HCT116 (cell line): Measurements from ENCODE around the gene CPS1. TPM values are rescaled to one million over a fixed set of nuclear protein-coding genes. Genes with fewer than 3 reads are reported as not detected.

Experiments used
- ATAC-seq: fragments of 200-7000 bp; cut with Tn5 transposase; 2 replicates; pipeline ENCODE4 v1.9.1; 2020; ENCODE audit warnings: mild to moderate bottlenecking, moderate library complexity
- BruUV-seq: library from RNA; stranded (reverse); fragments of 400-500 nt; replicated peaks from 2 replicates; lab custom pipeline; 2021; lab: Mats Ljungman, UMichigan
- CTCF ChIA-PET: fragments of 300-600 bp; sonication (Branson Sonifier 250); formaldehyde crosslinking; loops from one replicate; lab custom pipeline; 2021; ENCODE audit warnings: antibody characterized with exemption; lab: Charles Lee
- POLR2A ChIA-PET: fragments of 300-600, 350-600 bp; sonication (Branson Sonifier 250); formaldehyde crosslinking; loops from one replicate; lab custom pipeline; 2021; ENCODE audit warnings: antibody characterized with exemption; lab: Charles Lee
- RAD21 ChIA-PET, 2 experiments: fragments of 300-600 bp; sonication (Branson Sonifier 250); formaldehyde crosslinking; loops; one replicate each; lab custom pipeline; 2023; ENCODE audit warnings: low total read pairs in 2 of 2; ENCODE audit not compliant: uncharacterized antibody in 2 of 2, unreplicated experiment in 2 of 2, low non-redundant PET in 1 of 2; lab: Charles Lee
- DNase-seq: peaks from one replicate; pipeline ENCODE4 v3.0.0-alpha.2; 2010; ENCODE audit warnings: low read depth, low spot score
- H2AFZ ChIP-seq: fragments of 200-600 bp; shearing (Covaris generic), sonication (generic); 2 replicates; pipeline ENCODE4 v1.6.1; 2017; ENCODE audit warnings: low read depth, mixed run types, mixed read lengths, antibody characterized with exemption, low read length; ENCODE audit not compliant: poor library complexity, severe bottlenecking
- H3K27ac ChIP-seq: 2 replicates; pipeline ENCODE4 v1.5.1; 2012; ENCODE audit warnings: low read depth, low read length
- H3K27me3 ChIP-seq: fragments of 200-600 bp; sonication (generic); 2 replicates; pipeline ENCODE4 v1.6.1; 2016; ENCODE audit warnings: mixed run types, low read length, mixed read lengths; ENCODE audit not compliant: insufficient read depth
- H3K36me3 ChIP-seq, 2 experiments: fragments of 200-500 bp in 1 of 2; fragments of 200-600 bp in 1 of 2; sonication (Bioruptor generic) in 1 of 2; sonication (generic) in 1 of 2; 2 replicates each; pipeline versions ENCODE4 v1.5.1 to v1.6.1; 2014 to 2016; ENCODE audit warnings: low read length in 2 of 2, inconsistent platforms in 1 of 2, mixed read lengths in 1 of 2, mixed run types in 1 of 2; ENCODE audit not compliant: insufficient read depth in 2 of 2, control insufficient read depth in 1 of 2
- H3K4me1 ChIP-seq, 2 experiments: fragments of 200-600 bp in 1 of 2; sonication (generic) in 1 of 2; 2 replicates each; pipeline versions ENCODE4 v1.5.1 to v1.6.1; 2012 to 2017; ENCODE audit warnings: low read length in 2 of 2, inconsistent platforms in 1 of 2, mild to moderate bottlenecking in 1 of 2, mixed read lengths in 1 of 2, mixed run types in 1 of 2, moderate library complexity in 1 of 2; ENCODE audit not compliant: insufficient read depth in 2 of 2, control insufficient read depth in 1 of 2
- H3K4me2 ChIP-seq: fragments of 200-600 bp; sonication (generic); 2 replicates; pipeline ENCODE4 v1.6.1; 2017; ENCODE audit warnings: mixed run types, low read length, mixed read lengths
- H3K4me3 ChIP-seq, 2 experiments: fragments of 200-600 bp in 1 of 2; sonication (generic) in 1 of 2; replicated peaks in 1 of 2; 2 replicates each; pipeline ENCODE4 v1.5.1; 2011 to 2016; ENCODE audit warnings: low read length in 2 of 2, control low read depth in 1 of 2, low read depth in 1 of 2, mild to moderate bottlenecking in 1 of 2, mixed read lengths in 1 of 2, mixed run types in 1 of 2
- H3K79me2 ChIP-seq: fragments of 200-600 bp; sonication (generic); 2 replicates; pipeline ENCODE4 v1.6.1; 2017; ENCODE audit warnings: mild to moderate bottlenecking, mixed run types, low read length, moderate library complexity, mixed read lengths; ENCODE audit not compliant: insufficient read depth
- H3K9ac ChIP-seq: fragments of 200-600 bp; sonication (generic); 2 replicates; pipeline ENCODE4 v1.6.1; 2016; ENCODE audit warnings: low read length, mixed read lengths
- H3K9me2 ChIP-seq: fragments of 200-600 bp; sonication (generic), shearing (Covaris generic); 2 replicates; pipeline ENCODE4 v1.6.1; 2017; ENCODE audit warnings: mixed run types, mild to moderate bottlenecking, moderate library complexity; ENCODE audit not compliant: insufficient read depth
- H3K9me3 ChIP-seq, 2 experiments: fragments of 200-500 bp in 1 of 2; fragments of 200-600 bp in 1 of 2; sonication (Bioruptor generic) in 1 of 2; sonication (generic) in 1 of 2; 2 replicates each; pipeline ENCODE4 v1.6.1; 2014 to 2017; ENCODE audit warnings: low read length in 2 of 2, mixed read lengths in 2 of 2, inconsistent platforms in 1 of 2, low read depth in 1 of 2, mild to moderate bottlenecking in 1 of 2, mixed run types in 1 of 2, moderate library complexity in 1 of 2; ENCODE audit not compliant: control insufficient read depth in 1 of 2, insufficient read depth in 1 of 2
- H4K20me1 ChIP-seq: fragments of 200-600 bp; sonication (generic), shearing (Covaris generic); 2 replicates; pipeline ENCODE4 v1.6.1; 2017; ENCODE audit warnings: mixed run types, mild to moderate bottlenecking, moderate library complexity; ENCODE audit not compliant: insufficient read depth
- CBX3 ChIP-seq: IDR thresholded peaks from 2 replicates; pipeline ENCODE4 v1.6.1; 2012; ENCODE audit warnings: low read depth
- CEBPB ChIP-seq: IDR thresholded peaks from 2 replicates; pipeline ENCODE4 v1.6.1; 2012; ENCODE audit warnings: low read depth
- ELF1 ChIP-seq: IDR thresholded peaks from 2 replicates; pipeline ENCODE4 v1.6.1; 2012; ENCODE audit warnings: low read depth, borderline replicate concordance
- EZH2 ChIP-seq: fragments of 200-600 bp; sonication (generic); IDR thresholded peaks from 2 replicates; pipeline ENCODE4 v1.6.1; 2017; ENCODE audit warnings: antibody characterized with exemption, mixed run types
- EZH2phosphoT487 ChIP-seq: fragments of 200-600 bp; IDR thresholded peaks from 2 replicates; pipeline ENCODE4 v1.6.1; 2018; ENCODE audit warnings: antibody characterized with exemption, borderline replicate concordance
- JUND ChIP-seq: IDR thresholded peaks from 2 replicates; pipeline ENCODE4 v1.6.1; 2012
- RAD21 ChIP-seq: IDR thresholded peaks from 2 replicates; pipeline ENCODE4 v1.6.1; 2012; ENCODE audit warnings: low read depth, mild to moderate bottlenecking
- SIN3A ChIP-seq: IDR thresholded peaks from 2 replicates; pipeline ENCODE4 v1.6.1; 2012; ENCODE audit warnings: low read depth
- SP1 ChIP-seq: IDR thresholded peaks from 2 replicates; pipeline ENCODE4 v1.6.1; 2012; ENCODE audit warnings: low read depth
- TCF7L2 ChIP-seq: IDR thresholded peaks from 2 replicates; pipeline ENCODE4 v1.7.0; 2011; ENCODE audit warnings: borderline replicate concordance, inconsistent platforms; ENCODE audit not compliant: insufficient read depth, insufficient read length; ENCODE audit errors: extremely low read depth
- YY1 ChIP-seq: IDR thresholded peaks from 2 replicates; pipeline ENCODE4 v1.6.1; 2011; ENCODE audit warnings: low read length, low read depth, moderate library complexity, mild to moderate bottlenecking; ENCODE audit not compliant: insufficient replicate concordance; ENCODE audit errors: extremely low read depth
- ZFX ChIP-seq: fragments of 450-650 bp; IDR thresholded peaks from 2 replicates; pipeline ENCODE4 v1.6.1; 2017
- intact Hi-C: fragments of 100-400 bp; cut with micrococcal nuclease; formaldehyde crosslinking; loops from 2 replicates; pipeline ENCODE4 v1.10.0; 2022
- total RNA-seq: library from RNA; stranded (reverse); gene quantifications from one replicate; pipeline ENCODE4 v1.2.1, GENCODE V29; 2021; ENCODE audit not compliant: unreplicated experiment
- TF ChIP-seq, protein P1 (sequence below): IDR thresholded peaks from 2 replicates; pipeline ENCODE4 v1.6.1; 2012
- TF ChIP-seq, protein P2 (sequence below): IDR thresholded peaks from 2 replicates; pipeline ENCODE4 v1.6.1; 2012; ENCODE audit warnings: low read depth
- TF ChIP-seq, protein P3 (sequence below): IDR thresholded peaks from 2 replicates; pipeline ENCODE4 v1.6.1; 2011; ENCODE audit warnings: mild to moderate bottlenecking, low read length, moderate library complexity; ENCODE audit not compliant: insufficient replicate concordance; ENCODE audit errors: extremely low read depth
- TF ChIP-seq, protein P4 (sequence below): IDR thresholded peaks from 2 replicates; pipeline ENCODE4 v1.6.1; 2012

Gene CPS1
- total RNA-seq, 1 experiment from 2014 or later: 37.5 TPM

DNA sequence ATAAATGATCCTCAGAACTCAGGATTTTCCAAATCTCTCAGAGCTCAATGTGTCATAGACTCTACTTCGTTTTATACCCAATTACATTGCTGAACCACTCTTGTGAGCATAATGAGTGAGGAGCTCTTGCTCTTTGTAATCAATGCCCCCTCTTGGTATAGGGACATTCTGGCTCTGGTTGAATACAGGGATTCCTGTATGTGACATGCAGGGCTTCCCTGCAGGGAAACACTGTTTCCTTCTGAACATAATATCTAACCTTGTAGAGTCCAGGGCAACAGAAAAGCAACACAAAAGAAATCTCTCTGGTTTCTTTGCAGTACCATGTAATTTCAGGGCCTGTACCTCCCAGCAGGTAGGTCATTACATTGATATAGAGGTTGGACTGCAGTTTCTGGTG, 101.5 kb downstream of the CPS1 start:
- no peaks in the 10 kb centered on the region for H3K9me2 ChIP-seq
- H3K79me2 ChIP-seq: no peaks in the 10 kb centered on the region
- no peaks in the 10 kb centered on the region for H4K20me1 ChIP-seq
- RAD21 ChIA-PET: no interaction called here
- TF ChIP-seq CEBPB: no peak
- TF ChIP-seq, protein P1, sequence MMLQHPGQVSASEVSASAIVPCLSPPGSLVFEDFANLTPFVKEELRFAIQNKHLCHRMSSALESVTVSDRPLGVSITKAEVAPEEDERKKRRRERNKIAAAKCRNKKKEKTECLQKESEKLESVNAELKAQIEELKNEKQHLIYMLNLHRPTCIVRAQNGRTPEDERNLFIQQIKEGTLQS: no peak
- TF ChIP-seq SP1: no peak
- TF ChIP-seq ZFX: no peak
- TF ChIP-seq, protein P2, sequence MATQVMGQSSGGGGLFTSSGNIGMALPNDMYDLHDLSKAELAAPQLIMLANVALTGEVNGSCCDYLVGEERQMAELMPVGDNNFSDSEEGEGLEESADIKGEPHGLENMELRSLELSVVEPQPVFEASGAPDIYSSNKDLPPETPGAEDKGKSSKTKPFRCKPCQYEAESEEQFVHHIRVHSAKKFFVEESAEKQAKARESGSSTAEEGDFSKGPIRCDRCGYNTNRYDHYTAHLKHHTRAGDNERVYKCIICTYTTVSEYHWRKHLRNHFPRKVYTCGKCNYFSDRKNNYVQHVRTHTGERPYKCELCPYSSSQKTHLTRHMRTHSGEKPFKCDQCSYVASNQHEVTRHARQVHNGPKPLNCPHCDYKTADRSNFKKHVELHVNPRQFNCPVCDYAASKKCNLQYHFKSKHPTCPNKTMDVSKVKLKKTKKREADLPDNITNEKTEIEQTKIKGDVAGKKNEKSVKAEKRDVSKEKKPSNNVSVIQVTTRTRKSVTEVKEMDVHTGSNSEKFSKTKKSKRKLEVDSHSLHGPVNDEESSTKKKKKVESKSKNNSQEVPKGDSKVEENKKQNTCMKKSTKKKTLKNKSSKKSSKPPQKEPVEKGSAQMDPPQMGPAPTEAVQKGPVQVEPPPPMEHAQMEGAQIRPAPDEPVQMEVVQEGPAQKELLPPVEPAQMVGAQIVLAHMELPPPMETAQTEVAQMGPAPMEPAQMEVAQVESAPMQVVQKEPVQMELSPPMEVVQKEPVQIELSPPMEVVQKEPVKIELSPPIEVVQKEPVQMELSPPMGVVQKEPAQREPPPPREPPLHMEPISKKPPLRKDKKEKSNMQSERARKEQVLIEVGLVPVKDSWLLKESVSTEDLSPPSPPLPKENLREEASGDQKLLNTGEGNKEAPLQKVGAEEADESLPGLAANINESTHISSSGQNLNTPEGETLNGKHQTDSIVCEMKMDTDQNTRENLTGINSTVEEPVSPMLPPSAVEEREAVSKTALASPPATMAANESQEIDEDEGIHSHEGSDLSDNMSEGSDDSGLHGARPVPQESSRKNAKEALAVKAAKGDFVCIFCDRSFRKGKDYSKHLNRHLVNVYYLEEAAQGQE: no peak
- TF ChIP-seq SIN3A: no peak
- DNase-seq (no peak), ATAC-seq (no peak)
- H3K27ac ChIP-seq: no peak overlapping the region
- intact Hi-C loops: no loop called here
- no peaks in the 10 kb centered on the region for H3K4me1 ChIP-seq
- no peaks in the 10 kb centered on the region for H3K36me3 ChIP-seq
- BruUV-seq: no TSS peak
- CTCF ChIA-PET: no interaction called here
- POLR2A ChIA-PET: no interaction called here
- no peak overlapping the region for H3K4me3 ChIP-seq
- H3K4me2 ChIP-seq: no peak overlapping the region
- H3K27me3 ChIP-seq: no peaks in the 10 kb centered on the region
- no peak overlapping the region for H3K9ac ChIP-seq
- H2AFZ ChIP-seq: no peak overlapping the region
- H3K9me3 ChIP-seq: peaks cover 0 to 13% of the 10 kb centered on the region in 2 experiments; a peak in 1 of 4 replicates

DNA sequence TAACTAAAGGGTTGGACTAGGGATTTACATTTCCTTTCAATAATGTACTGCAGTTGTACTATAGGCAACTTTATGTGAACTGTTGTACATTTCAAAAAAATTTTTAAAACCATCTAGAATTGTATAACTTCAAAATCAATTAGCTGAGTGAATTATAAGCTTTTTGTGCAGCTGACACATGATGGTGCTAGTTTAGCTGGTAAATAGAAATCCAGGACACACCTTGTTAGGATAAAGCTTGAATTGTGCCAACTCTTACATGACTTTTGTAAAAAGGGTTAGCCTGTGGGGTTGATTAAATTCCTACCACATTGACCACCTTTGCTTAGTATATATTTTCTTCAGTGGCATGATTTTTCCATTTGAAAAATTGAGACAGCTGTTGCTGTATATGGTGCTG, 104.4 kb downstream of the CPS1 start:
- no peak overlapping the region for H3K4me3 ChIP-seq
- RAD21 ChIA-PET: no interaction called here
- intact Hi-C loops: loop anchor here (5.0 kb wide), 1 partner anchor 377 kb away; no protein-coding TSS in a partner anchor
- H3K36me3 ChIP-seq: no peaks in the 10 kb centered on the region
- no peaks in the 10 kb centered on the region for H3K9me2 ChIP-seq
- H3K27ac ChIP-seq: no peak overlapping the region
- H2AFZ ChIP-seq: no peak overlapping the region
- no peak for TF ChIP-seq SIN3A
- no peak for TF ChIP-seq JUND
- TF ChIP-seq, protein P3, sequence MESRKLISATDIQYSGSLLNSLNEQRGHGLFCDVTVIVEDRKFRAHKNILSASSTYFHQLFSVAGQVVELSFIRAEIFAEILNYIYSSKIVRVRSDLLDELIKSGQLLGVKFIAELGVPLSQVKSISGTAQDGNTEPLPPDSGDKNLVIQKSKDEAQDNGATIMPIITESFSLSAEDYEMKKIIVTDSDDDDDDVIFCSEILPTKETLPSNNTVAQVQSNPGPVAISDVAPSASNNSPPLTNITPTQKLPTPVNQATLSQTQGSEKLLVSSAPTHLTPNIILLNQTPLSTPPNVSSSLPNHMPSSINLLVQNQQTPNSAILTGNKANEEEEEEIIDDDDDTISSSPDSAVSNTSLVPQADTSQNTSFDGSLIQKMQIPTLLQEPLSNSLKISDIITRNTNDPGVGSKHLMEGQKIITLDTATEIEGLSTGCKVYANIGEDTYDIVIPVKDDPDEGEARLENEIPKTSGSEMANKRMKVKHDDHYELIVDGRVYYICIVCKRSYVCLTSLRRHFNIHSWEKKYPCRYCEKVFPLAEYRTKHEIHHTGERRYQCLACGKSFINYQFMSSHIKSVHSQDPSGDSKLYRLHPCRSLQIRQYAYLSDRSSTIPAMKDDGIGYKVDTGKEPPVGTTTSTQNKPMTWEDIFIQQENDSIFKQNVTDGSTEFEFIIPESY: no peak
- no peak for TF ChIP-seq ZFX
- TF ChIP-seq, protein P4, sequence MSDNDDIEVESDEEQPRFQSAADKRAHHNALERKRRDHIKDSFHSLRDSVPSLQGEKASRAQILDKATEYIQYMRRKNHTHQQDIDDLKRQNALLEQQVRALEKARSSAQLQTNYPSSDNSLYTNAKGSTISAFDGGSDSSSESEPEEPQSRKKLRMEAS: no peak
- no peak for TF ChIP-seq EZH2phosphoT487
- no peak for TF ChIP-seq ELF1
- TF ChIP-seq RAD21: no peak
- no peak for TF ChIP-seq TCF7L2
- no peak for TF ChIP-seq CBX3
- TF ChIP-seq YY1: no peak
- TF ChIP-seq EZH2: no peak
- no peak for TF ChIP-seq SP1
- no peaks in the 10 kb centered on the region for H4K20me1 ChIP-seq
- H3K9ac ChIP-seq: no peak overlapping the region
- POLR2A ChIA-PET: no interaction called here
- peaks cover 0 to 13% of the 10 kb centered on the region in 2 experiments; a peak in 1 of 4 replicates for H3K9me3 ChIP-seq
- no peaks in the 10 kb centered on the region for H3K4me1 ChIP-seq
- BruUV-seq: no TSS peak
- H3K4me2 ChIP-seq: no peak overlapping the region
- H3K79me2 ChIP-seq: no peaks in the 10 kb centered on the region
- DNase-seq (no peak), ATAC-seq (no peak)
- no peaks in the 10 kb centered on the region for H3K27me3 ChIP-seq
- CTCF ChIA-PET: no interaction called here
